ENCODE results near the gene OXA1L.
A peak's percentile ranks its signal among the peaks of the same experiment; 100 is the strongest.
"Not testable (repeated sequence)": the region's sequence is repeated elsewhere in the genome, so short reads cannot be mapped to it uniquely, and the experiment has no call there.

Gene OXA1L

DNA sequence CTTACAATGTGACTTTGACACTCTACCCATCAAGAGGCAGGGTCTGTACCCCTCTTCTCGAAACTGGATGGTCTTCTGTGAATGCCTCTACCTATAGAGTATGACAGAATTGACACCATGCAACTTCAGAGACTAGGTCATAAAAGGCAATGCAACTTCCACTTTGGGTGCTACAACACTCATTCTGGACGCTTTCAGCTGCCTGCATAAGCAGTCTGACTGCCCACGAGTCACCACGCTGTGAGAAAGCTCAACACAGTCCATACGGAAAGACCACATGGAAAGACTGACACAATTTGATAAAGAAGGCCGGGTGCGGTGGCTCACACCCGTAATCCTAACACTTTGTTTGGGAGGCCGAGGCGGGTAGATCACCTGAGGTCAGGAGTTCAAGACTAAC is 33.9 kb downstream of the OXA1L start:
- DNase-seq (ENCODE audit: low spot score), result no peak

DNA sequence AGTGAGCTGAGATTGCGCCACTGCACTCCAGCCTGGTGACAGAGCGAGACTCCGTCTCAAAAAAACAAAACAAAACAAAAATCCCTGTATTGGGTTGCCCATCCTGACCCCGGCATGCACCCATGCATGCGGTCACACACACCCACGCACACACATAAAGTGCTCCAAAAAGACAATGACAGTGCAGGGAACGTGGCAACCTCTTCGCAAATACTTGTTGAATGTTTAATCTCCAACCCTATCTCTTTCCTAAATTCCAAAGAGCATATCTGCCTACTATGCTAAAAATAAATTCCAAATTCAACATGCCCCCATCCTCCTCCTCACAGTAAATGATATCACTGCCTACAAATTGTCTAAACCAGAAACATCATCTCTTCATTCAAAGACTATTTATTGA is 35.2 kb downstream of the OXA1L start:
- DNase-seq (ENCODE audit: low spot score), result no peak

DNA sequence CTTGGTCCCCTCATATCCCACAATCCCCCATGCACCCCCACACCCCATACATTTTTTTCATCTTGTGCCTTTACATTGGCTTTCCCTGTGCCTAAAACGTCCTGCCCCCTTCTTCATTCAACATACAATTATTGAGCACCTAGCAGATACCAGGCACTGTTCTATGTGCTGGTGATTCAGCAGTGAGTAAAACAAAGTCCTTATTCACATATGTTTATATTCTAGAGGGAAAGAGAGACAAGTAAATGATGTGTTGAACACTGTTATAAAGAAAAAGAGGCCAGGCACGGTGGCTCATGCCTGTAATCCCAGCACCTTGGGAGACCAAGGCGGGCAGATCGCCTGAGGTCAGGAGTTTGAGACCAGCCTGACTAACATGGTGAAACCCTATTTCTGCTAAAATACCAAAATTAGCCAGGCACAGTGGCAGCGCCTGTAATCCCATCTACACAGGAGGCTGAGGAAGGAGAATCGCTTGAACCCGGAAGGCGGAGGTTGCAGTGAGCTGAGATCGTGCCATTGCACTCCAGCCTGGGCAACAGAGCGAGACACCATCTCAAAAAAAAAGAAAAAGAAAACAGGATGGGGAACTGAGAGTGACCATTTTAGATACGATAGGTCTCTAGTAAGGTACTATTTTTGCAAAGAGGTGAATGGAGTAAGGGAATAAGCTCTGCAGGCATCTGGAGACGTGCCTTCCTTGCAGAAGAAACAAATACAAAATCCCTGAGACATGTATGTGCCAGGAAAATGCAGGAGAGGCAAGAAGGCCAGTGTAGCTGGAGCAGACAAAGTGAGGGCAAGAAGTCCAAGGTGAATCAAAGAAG is 36.6 kb downstream of the OXA1L start:
- DNase-seq (ENCODE audit: low spot score), result no peak

DNA sequence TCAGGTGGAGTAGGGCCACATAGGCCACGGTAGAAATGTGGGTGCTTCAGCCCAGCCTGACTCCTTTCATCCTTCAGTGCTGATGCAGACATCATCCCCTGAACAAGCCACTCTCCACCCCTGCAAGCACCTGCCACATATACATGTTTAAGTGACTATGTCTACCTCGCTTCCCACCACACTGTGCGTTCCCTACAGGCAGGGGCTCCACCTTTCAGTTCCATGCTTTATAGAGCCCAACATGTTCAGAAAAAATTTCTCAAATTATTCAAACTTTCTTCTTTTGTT is 37.1 kb downstream of the OXA1L start:
- no peak for DNase-seq (ENCODE audit: low spot score)

DNA sequence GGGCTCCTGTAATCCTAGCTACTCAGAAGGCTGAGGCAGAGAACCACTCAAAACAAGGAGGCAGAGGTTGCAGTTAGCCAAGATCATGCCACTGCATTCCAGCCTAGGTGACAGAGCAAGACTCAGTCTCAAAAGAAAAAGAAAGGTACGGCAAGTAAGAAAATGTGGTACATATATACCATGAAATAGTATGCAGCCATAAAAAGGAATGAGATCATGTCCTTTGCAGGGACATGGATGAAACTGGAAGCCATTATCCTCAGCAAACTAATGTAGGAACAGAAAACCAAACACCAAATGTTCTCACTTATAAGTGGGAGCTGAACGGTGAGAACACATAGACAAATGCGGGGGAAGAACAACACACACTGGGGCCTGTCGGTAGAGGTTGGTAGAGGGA is 38.7 kb downstream of the OXA1L start:
- not testable (repeated sequence) for DNase-seq (ENCODE audit: low spot score)

DNA sequence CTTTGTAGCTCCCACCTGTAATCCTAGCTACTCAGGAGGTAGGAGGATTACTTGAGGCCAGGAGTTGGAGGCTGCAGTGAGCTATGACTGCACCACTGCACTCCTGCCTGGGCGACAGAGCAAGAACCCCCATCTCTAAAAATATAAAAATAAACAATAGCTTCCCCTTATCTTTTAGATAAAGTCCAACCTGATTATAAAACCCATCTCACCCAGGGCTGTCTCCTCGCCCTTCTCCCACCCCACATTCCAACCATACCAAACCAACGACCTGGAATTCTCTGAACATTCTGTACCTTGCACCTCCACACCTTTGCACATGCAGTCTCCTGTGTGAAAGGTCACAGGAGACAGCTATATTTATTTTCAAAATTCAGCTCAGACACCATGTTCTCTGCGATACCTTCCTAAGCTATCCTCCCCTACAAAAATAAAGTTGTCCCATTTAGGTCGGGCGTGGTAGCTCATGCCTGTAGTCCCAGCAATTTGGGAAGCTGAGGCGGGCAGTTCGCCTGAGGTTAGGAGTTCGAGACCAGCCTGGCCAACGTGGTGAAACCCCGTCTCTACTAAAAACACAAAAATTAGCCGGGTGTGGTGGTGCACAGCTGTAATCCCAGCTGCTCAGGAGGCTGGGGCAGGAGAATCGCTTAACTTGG is 41.1 kb downstream of the OXA1L start:
- no peak for DNase-seq (ENCODE audit: low spot score)

DNA sequence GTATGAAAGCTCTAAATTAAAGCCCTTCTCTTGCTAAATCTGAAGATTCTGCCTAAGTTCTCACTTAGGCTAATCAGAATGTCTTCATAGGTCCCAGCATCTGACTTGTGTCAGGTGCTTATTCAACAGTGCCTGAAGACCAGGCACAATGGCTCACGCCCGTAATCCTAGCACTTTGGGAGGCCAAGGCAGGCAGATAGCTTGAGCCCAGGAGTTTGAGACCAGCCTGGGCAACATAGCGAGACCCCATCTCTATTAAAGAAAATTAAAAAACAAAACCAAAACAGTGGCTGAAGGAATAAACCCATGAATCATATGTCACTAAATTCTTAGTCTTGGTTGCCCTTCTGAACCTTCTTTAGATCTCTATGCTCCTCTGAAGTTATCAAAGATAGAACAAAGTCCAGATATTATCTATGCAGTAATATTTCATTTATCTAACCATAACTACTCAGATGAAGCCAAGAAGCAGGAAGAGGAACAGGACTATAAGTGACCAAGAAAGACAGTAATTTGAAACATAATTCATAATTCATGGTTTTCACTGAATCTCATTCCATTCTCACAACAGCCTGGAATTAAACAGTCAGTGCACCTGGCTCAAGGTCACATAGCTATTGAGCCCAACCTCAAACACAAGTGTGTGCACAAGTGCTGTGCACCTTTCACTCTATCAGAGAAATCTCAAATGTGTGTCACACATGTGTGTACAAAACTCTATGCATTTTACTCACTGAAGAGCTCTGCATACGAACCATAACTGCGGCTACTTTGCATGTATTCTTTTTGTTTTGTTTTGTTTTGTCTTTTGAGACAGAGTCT is 42.1 kb downstream of the OXA1L start:
- DNase-seq (ENCODE audit: low spot score), result no peak

DNA sequence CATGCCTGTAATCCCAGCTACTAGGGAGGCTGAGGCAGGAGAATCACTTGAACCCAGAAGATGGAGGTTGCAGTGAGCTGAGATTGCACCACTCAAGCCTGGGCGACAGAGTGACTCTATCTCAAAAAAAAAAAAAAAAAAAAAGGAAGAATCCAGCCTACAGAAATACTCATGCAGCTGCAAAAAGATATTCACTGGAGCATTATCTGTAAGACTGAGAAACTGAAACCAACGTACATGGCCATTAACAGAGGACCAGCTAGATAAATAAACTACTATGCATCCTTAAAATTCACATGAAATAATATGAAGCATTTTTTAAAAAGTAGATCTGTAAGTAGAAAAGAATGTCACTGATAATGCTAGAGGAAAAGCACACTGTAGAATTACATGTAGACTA is 45.2 kb downstream of the OXA1L start:
- DNase-seq (ENCODE audit: low spot score), result no peak

DNA sequence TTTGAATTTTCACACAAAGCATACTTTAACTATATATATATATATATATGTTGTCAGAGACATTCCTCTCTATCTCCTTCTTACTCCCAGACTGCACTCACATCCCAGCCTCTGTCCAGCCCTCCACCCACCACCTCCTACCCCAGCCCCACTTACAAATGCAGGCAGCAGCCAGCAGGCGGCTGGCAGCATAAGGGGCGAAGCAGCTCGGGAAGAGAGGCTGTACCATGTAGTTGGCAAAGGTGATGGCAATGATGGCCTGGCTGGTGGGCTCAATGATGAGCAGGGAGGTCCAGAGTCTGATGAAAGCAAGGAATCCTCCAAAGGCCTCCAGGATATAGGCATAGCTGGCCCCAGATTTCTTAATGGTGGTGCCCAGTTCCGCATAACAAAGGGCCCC is 46.3 kb downstream of the OXA1L start:
- DNase-seq (ENCODE audit: low spot score), result no peak

DNA sequence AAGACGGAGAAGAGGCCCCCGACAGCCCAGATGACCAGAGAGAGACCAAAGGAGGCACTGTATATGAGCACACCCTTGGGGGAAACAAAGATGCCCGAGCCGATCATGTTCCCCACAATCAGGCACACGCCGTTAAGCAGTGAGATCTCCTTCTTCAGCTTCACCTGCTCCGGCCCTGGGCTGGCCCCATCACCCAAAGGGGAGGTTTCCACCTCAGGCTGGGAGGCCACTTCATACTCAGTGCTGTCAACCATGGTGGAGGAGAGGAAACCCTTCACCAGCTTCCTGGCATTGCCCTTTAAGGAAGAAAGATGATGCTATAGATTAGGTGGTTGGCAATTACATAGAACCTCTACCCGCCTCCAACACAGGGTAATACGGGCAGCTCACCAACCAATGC is 46.7 kb downstream of the OXA1L start:
- DNase-seq (ENCODE audit: low spot score), result no peak

DNA sequence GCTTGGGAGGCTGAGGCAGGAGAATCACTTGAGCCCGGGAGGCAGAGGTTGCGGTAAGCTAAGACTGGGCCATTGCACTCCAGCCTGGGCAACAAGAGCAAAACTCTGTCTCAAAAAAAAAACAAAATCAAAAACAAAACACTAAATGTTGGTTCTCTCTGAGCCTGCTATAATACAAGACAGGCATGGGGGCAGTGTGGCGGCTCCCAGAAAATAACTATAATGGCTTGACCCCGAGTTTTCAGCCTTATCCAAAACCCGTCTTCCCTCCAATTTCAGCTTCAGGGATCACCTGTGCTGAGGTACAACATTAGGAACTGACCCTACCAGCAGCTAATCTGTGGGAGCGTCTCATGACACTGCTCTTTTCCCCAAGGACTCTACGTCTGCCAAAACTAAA is 47.9 kb downstream of the OXA1L start:
- DNase-seq (ENCODE audit: low spot score), result no peak

DNA sequence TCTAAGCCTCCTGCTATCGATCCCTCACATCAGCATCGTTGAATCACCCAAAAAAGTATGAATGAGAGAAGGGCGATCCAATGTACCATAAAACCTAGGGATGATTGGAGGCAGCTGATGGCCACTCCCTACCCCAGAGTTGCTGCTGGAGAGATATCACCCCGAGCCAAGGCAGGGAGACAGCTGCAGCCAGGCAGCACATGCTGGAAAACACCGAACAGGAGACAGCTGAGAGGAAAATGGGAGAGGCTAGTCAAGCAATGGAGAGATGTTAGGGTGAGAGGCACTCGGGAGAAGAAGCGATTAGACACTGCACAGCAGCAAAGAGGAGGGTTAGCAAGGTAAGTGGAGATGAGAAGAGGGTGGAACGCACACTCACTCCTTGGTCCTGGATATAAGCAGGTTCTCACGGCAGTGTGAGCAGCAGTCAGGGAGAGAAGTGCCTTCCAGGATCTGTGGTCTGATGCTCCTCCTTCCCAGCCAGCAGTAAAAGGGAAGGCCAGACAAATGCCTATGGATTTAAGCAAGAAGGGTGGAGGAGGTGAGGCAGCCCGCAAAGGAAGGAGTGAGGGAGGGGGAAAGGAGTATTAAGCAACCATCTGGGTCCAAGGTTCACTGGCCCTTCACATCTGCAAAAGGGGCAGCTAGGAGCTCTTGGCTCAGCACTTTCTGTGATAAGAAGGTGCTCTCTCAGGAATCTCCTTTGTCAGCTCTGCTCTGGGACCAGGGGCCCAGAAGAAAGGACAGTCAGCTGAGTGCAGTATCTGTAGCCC is 48.6 kb downstream of the OXA1L start, which contains the start of gene SLC7A7:
Gene SLC7A7 (minus strand): TSS at position 495 of the 773 bp plus-strand sequence. CDS start 2,037 bp downstream, outside the sequence.
- no peak for DNase-seq (ENCODE audit: low spot score)

DNA sequence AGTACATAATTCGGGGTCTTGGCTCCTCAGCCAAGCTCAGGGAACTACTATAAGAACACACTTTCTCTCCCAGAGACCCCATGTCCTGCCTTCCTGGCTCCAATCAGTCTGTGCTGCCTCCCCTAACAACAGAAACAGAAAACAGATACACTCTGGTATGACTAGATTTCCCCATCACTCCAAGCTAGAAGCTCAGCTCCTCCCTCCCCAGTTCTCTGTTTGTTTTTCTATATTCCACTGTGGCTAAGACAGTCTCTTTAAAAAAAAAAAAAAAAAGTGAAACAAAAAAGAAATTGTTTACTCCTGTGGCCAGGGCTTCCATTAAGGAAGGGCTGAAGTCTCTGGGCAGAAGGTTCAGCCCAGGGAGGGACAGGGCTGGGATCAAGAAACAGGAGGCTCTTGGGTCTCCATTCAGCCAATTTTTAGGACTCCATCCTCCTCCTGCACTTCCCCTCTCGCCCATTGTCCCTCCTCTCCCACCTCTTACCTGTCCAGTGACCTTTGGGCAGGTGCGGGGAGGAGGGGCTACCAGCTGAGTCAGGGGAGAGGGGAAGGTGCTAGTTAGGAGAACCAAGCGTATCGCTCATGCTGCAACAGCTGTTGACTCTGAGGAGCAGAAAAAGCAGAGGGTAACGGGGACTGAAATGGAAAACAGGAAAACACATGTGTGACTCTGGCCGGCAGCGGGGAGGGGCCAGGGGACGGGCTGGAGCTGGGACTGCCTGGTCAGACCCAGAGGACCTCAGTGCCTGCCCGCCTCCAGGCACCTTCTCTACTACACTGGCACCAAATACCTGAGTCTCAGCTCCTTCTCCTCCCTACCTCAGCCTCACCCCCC is 52.9 kb downstream of the OXA1L start:
- DNase-seq (ENCODE audit: low spot score), result no peak

DNA sequence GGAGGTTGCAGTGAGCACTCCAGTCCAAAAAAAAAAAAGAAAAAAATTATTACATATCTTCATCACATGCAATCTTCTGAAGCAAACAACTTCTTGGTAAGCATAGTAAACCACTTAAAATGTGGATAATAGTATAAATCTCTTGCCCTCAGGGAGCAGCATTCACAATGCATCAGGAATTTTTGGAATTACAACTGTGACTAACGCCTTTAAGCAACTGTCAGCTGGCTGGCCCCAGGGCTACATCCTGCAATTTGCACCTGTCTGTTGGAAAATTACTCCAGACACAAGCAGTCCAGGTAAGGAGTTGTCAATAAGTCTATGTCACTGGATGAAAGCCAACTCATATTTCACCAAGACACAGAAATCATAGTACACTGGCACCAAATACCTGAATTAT is 54.2 kb downstream of the OXA1L start:
- no peak for DNase-seq (ENCODE audit: low spot score)

DNA sequence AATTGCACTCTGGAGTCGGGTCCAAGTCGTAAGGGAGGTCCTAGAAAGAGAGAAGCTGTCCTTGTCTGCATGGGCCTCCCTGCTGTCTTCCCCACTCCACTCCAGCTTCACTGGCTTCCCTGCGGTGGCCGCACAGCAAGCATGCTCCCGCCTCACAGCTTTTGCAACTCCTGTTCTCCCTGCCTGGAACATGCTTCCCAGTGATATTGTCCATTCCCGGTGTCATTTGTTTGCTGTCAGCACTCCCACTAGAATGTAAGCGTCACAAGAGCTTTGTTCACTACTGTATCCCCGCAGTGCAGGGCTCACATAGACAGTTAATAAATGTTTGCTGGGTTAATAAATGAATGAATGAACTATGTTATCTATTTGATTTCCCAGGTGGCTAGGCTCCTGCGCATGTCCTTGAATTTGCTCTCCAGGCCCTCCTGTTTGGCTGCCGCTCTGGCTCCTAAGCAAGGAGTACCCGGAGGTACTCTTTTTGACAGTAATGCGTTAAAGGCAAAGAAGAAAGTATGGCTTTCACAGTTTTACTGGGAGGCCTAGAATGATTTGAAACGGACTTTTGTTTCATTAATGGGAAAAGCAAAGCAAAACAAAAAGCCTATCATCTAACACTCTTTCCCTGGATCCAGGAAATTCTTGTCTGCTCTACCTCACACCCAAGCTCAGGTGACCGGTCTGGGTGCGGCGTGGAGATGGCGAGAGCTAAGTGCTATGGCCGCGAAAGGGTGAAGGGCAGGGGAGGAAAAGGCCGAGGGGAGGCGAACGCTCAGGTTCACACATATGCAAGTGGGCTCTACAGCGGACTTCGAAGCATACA is 54.9 kb downstream of the OXA1L start:
- no peak for DNase-seq (ENCODE audit: low spot score)

DNA sequence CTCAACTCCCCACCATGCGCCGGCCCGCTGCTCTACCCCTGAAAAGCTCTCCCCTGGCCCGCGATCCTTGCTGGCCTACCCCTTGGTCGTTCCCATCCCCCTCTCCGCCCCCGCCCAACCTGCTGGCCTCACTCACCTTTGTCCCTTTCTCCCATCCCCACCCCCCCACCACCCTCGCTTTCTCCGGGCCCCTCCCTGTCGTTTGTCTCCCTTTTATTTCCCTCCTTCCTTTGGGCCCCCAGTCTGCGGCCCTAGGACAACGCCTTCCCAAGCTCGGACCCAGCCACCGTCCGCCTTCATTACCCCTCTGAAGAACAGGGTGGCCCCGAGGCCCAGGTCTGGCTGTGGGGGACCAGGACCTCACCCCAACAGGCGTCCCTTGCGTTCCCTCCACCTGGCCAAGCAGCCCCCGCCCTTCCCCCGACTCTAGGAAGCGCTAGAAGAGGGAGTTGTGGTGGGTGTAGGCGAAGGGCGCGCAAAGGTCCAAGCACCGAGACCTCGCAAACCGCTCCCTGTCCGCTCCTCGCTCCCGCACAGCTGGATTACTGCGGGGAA is 55.6 kb downstream of the OXA1L start:
- DNase-seq (ENCODE audit: low spot score), result peak; percentile 58

All from ecto neural progenitor cell (in vitro differentiated cells).